Ascending aorta (tissue), 2 donors: Measurements from ENCODE around the gene ONECUT1. TPM values are rescaled to one million over a fixed set of nuclear protein-coding genes. Genes with fewer than 3 reads are reported as not detected.

Experiments used
- DNase-seq, 2 donors: peaks; one replicate each; pipeline ENCODE4 v3.0.0-alpha.2; 2019; ENCODE audit warnings: low spot score in 2 of 2
- H3K27ac ChIP-seq, 2 donors: fragments of 200-600 bp; sonication (generic); one replicate each; pipeline ENCODE4 v1.5.1; 2016 to 2017; ENCODE audit warnings: mild to moderate bottlenecking in 1 of 2
- H3K27me3 ChIP-seq: fragments of 200-600 bp; sonication (generic); one replicate; pipeline ENCODE4 v1.5.1; 2017
- H3K36me3 ChIP-seq, 2 donors: fragments of 200-600 bp; sonication (generic); one replicate each; pipeline ENCODE4 v1.5.1; 2016
- H3K4me1 ChIP-seq, 2 donors: fragments of 200-600 bp; sonication (generic); one replicate each; pipeline ENCODE4 v1.5.1; 2016 to 2017; ENCODE audit warnings: mild to moderate bottlenecking in 1 of 2
- H3K4me3 ChIP-seq, 2 donors: fragments of 200-600 bp; sonication (generic); one replicate each; pipeline ENCODE4 v1.5.1; 2016 to 2017; ENCODE audit warnings: mild to moderate bottlenecking in 1 of 2
- H3K9me3 ChIP-seq, 2 donors: fragments of 200-600 bp; sonication (generic); one replicate each; pipeline ENCODE4 v1.5.1; 2016
- intact Hi-C: fragments of 100-400 bp; cut with DNase I; formaldehyde crosslinking; loops from one replicate; pipeline ENCODE4 v1.15.1; 2023
- total RNA-seq: library from RNA; depleted of rRNA; stranded (reverse); fragments of >200 nt; gene quantifications from one replicate; pipeline ENCODE4 v1.1.0, GENCODE V29; 2016
- TF ChIP-seq, protein P1 (sequence below), 3 experiments: fragments of 200-600 bp in 2 of 3; fragments of 450-650 bp in 1 of 3; sonication (generic) in 2 of 3; IDR thresholded peaks; one replicate each; pipeline ENCODE4 v1.5.1; 2016 to 2019; ENCODE audit warnings: antibody characterized with exemption in 3 of 3, mild to moderate bottlenecking in 1 of 3, moderate library complexity in 1 of 3

ONECUT1 gene
- total RNA-seq, 1 donor from 2014 or later, result 1.5 TPM

DNA sequence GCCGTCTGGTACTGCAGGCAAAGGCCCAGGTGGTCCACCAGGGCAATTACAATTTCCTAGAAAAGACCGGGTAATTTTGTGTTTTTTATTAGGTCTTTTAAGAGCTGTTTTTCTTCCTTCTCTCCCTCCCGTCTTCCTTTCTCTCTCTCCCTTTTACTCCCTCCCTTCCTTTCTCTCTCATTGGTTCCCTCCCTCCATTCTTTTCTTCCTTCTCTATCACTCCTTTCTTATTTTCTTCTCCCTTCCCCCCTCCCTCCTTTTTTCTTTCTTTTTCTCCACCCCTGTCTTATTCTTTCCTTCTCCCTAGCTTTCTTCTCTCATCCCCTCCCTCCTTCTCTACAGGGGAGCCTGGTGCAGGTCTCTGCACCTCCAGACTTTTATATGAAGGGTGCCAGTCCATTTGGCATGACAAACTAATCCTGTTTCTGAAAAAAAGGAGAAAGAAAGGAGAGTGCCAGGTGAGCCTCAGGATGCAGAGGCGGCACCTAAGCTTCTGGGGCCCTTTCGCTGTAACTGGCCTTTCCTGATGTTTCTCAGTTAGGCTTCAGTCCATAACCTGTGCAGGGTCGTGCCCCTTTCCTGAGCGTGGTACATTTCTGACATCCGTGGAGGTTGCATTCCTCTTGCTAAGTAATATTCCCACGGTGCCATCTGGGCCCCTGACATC is 9.1 kb upstream of the ONECUT1 start:
- H3K4me3 ChIP-seq, result no peak overlapping the region
- H3K4me1 ChIP-seq, result peaks cover 0 to 5% of the 10 kb centered on the region in 2 donors
- TF ChIP-seq, protein P1, sequence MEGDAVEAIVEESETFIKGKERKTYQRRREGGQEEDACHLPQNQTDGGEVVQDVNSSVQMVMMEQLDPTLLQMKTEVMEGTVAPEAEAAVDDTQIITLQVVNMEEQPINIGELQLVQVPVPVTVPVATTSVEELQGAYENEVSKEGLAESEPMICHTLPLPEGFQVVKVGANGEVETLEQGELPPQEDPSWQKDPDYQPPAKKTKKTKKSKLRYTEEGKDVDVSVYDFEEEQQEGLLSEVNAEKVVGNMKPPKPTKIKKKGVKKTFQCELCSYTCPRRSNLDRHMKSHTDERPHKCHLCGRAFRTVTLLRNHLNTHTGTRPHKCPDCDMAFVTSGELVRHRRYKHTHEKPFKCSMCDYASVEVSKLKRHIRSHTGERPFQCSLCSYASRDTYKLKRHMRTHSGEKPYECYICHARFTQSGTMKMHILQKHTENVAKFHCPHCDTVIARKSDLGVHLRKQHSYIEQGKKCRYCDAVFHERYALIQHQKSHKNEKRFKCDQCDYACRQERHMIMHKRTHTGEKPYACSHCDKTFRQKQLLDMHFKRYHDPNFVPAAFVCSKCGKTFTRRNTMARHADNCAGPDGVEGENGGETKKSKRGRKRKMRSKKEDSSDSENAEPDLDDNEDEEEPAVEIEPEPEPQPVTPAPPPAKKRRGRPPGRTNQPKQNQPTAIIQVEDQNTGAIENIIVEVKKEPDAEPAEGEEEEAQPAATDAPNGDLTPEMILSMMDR (IDR thresholded peaks at IDR 0.05), result no peak
- DNase-seq, result no peak
- no peaks in the 10 kb centered on the region for H3K9me3 ChIP-seq
- H3K27ac ChIP-seq, result no peak overlapping the region
- no peaks in the 10 kb centered on the region for H3K36me3 ChIP-seq
- peaks cover 11% of the 10 kb centered on the region for H3K27me3 ChIP-seq
- intact Hi-C loops, result no loop called here

DNA sequence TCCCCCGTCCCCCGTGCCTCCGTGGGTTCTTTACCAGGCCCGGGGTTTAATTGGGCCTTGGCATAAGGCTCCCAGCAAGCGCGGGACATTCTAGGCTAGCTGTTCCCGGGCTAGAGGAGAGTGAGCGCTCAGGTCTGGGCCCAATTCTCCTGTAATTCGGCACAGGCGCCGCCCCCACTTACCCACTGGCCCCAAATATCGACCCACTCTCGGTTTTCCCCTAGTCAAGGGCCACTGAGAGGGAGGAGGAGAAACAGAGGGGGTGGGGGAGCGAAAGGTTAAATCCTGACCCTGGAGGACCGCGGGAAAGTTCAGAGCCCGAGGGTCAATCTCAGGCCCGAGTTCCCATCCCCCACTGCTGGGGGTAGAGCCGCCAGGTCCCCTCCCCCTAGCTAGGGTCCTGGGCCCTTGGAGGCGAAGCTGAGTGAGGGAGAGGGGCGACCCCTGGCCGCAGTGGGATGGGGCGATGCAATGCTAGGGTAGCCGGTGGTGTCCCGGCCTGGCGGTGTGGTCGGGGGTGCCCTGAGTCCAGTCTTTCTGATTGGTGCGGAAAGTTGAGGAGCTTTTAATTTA is 8.5 kb upstream of the ONECUT1 start:
- Histone ChIP-seq H3K9me3 (no peaks in the 10 kb centered on the region), H3K4me3 (peak overlapping the region in 1 of 2 donors; percentile 4), H3K27ac (no peak overlapping the region), H3K27me3 (peaks cover 11% of the 10 kb centered on the region), H3K36me3 (no peaks in the 10 kb centered on the region), H3K4me1 (peaks cover 0 to under 1% of the 10 kb centered on the region in 2 donors)
- no peak for DNase-seq
- intact Hi-C loops, result no loop called here
- TF ChIP-seq, protein P1 (IDR thresholded peaks at IDR 0.05), result no peak

DNA sequence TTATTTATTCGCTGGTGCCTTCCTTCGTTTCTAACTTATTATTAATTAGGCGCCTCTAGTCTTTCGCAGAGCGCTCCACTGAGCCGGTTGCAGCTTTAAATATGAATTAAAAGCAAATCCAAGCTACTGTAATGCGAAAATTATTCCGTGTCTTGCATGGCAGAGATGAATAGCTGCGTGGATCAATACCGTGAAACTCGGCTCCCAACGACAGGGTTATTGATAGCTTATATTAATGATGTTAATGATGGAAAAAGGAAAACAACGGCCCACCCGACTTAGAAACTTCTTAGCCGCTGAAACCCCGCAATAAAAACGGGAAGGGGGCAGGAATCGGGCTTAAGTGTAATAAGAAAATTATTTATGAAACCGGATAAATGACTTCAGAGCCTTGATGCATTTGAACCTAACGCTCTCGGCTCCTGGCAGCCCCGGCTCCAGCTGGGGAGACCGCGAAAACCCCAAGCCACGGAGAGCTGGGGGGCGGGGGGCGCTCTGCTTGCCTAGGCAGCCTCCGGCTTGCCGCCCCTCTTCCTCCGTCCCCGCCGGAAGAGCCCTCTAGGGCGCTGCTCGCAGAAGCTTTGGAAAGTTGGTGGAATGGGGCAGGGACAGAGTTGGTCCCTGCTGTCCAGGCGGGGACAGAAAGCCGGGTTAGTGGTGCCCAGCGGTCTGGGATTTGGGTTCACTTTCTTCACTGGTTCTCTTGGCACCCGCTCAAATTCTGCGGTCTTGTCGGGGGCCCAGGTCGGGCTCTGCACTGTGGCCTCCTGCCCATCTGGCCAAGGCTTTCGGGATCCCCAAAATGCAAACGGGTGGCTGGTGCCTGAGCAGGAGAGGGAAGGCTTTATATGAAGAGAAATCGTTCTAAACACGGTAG is 7.7 kb upstream of the ONECUT1 start:
- Histone ChIP-seq H3K4me3 (peak overlapping the region in 1 of 2 donors; percentile 4), H3K36me3 (no peaks in the 10 kb centered on the region), H3K27ac (no peak overlapping the region), H3K9me3 (no peaks in the 10 kb centered on the region), H3K27me3 (peaks cover 11% of the 10 kb centered on the region), H3K4me1 (no peaks in the 10 kb centered on the region)
- DNase-seq, result no peak
- TF ChIP-seq, protein P1 (IDR thresholded peaks at IDR 0.05), result no peak
- intact Hi-C loops, result no loop called here

DNA sequence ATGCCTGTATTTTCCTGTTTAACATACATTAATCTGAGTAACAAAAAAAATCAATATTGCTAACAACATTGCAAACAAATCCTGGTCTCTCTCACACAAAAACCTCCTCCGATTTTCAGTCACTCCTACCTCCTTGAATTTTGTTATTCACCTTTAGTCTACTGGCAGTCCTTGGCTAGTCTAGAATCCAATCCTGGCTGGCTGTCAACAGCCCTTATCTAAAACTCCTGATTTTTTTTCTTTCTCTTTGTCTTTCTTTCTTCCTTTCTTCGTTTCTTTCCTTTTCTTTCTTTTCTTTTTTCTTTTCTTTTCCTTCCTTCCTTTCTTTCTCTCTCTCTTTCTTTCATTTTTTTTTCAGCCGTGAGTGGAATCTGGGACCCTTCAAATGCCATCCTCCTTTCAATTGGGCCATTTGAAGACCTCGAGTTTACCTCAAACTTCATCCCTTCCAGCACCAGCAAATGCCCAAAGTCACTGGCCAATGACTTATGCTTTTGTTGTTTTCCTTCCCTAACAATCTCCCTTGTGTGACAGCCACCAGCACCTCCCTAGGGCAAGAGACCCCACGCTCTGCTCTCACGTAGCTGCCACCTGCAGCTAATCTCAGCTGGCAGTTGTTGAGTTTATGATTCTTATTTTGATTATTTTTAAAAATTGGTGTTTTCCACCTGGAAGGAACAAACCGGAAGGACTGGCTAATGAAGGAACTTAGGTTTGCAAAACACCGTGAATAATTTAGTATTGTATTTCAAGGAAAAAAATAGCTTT is 6.8 kb upstream of the ONECUT1 start:
- peaks cover 11% of the 10 kb centered on the region for H3K27me3 ChIP-seq
- H3K9me3 ChIP-seq, result no peaks in the 10 kb centered on the region
- TF ChIP-seq, protein P1 (IDR thresholded peaks at IDR 0.05), result no peak
- no peaks in the 10 kb centered on the region for H3K4me1 ChIP-seq
- intact Hi-C loops, result no loop called here
- H3K4me3 ChIP-seq, result no peak overlapping the region
- H3K36me3 ChIP-seq, result no peaks in the 10 kb centered on the region
- DNase-seq, result no peak
- H3K27ac ChIP-seq, result no peak overlapping the region

DNA sequence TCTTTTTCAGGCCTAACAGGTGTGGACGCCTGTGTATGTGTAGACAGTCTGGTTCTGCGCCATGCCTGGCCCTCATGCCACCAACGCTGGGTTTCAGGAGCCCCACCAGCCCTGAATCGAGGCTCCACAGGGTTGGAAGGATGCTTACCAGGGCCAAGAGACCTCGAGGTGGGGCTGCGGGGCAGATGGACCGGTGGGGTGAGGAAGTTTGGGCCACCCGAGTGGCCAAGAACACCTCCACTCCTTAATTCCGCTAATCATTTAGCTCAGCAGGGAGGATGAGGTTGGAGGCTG is 6.0 kb upstream of the ONECUT1 start:
- TF ChIP-seq, protein P1 (IDR thresholded peaks at IDR 0.05), result no peak
- H3K27ac ChIP-seq, result no peak overlapping the region
- DNase-seq, result no peak
- no peak overlapping the region for H3K4me3 ChIP-seq
- no peaks in the 10 kb centered on the region for H3K9me3 ChIP-seq
- peaks cover 11% of the 10 kb centered on the region for H3K27me3 ChIP-seq
- no peaks in the 10 kb centered on the region for H3K4me1 ChIP-seq
- H3K36me3 ChIP-seq, result no peaks in the 10 kb centered on the region
- intact Hi-C loops, result no loop called here
